Stomach (tissue), 4 donors: Measurements from ENCODE around the gene BCL2L12.

Source experiments
- EP300 ChIP-seq: sonication (generic); formaldehyde crosslinking; IDR thresholded peaks from one replicate; pipeline ENCODE4 v1.6.1; 2017; ENCODE audit warnings: antibody characterized with exemption
- POLR2A ChIP-seq, 4 donors: fragments of 450-650 bp; IDR thresholded peaks; one replicate each; pipeline ENCODE4 v1.6.1; 2016; ENCODE audit warnings: antibody characterized with exemption in 4 of 4, control low read depth in 2 of 4, mild to moderate bottlenecking in 1 of 4, moderate library complexity in 1 of 4
- POLR2AphosphoS5 ChIP-seq, 3 donors: sonication (generic); formaldehyde crosslinking; IDR thresholded peaks; one replicate each; pipeline ENCODE4 v1.6.1; 2016; ENCODE audit warnings: antibody characterized with exemption in 3 of 3
- TF ChIP-seq, protein P1 (sequence below), 7 experiments: fragments of 450-650 bp in 4 of 7; fragments of 200-600 bp in 3 of 7; sonication (generic) in 3 of 7; IDR thresholded peaks; one replicate each; pipeline ENCODE4 v1.5.1; 2016 to 2019; ENCODE audit warnings: antibody characterized with exemption in 7 of 7, control low read depth in 2 of 7, mild to moderate bottlenecking in 1 of 7

GRCh38 chr19:49712397-49712859 lies 46.7 kb downstream of the BCL2L12 start:
- TF ChIP-seq, protein P1, sequence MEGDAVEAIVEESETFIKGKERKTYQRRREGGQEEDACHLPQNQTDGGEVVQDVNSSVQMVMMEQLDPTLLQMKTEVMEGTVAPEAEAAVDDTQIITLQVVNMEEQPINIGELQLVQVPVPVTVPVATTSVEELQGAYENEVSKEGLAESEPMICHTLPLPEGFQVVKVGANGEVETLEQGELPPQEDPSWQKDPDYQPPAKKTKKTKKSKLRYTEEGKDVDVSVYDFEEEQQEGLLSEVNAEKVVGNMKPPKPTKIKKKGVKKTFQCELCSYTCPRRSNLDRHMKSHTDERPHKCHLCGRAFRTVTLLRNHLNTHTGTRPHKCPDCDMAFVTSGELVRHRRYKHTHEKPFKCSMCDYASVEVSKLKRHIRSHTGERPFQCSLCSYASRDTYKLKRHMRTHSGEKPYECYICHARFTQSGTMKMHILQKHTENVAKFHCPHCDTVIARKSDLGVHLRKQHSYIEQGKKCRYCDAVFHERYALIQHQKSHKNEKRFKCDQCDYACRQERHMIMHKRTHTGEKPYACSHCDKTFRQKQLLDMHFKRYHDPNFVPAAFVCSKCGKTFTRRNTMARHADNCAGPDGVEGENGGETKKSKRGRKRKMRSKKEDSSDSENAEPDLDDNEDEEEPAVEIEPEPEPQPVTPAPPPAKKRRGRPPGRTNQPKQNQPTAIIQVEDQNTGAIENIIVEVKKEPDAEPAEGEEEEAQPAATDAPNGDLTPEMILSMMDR (IDR thresholded peaks at IDR 0.05), result no peak
- no peak for TF ChIP-seq POLR2A (IDR thresholded peaks at IDR 0.05)
- TF ChIP-seq POLR2AphosphoS5 (IDR thresholded peaks at IDR 0.05), result no peak
- no peak for TF ChIP-seq EP300
